ENCODE measurements around the gene PAX5.

The PAX5 gene

DNA sequence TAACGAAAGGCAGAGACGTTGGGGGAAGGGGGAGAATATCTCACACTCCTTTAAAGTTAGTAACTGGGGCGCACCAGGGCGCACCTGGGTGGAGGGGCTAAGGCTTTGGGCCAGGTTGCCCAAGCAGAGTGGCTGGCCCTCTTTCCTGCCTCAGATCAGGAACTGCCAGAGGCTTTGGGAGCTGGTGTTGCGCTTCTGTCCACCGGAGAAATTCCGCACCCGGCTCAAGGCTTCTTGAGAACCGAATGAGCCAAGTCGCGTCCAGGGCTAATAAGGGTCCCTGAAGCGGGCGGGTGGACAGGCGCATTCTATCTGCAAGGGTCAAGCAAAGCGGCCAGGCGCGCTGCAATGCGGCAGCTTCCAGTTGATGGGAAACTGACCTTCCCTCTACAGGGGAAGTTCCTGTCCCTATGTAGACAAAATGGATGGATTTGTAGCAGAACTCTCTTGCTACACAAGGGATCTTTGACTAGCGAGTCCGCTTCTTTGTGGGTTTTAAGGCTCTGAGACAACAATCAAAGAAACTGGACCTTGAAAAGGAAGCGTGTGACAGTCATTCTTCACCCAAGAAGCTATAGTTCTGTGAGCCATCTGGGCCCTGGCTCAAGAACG lies 5.5 kb downstream of the PAX5 start:
- Histone ChIP-seq H3K27me3 (ENCODE audit: insufficient read depth, low read length) (peaks cover 98% of the 10 kb centered on the region), H3K27ac (ENCODE audit: low read length) (no peak overlapping the region), H3K4me1 (ENCODE audit: insufficient read depth, low read length) (peaks cover 13% of the 10 kb centered on the region; the same call in 1 of the 2 replicates), H3K4me3 (ENCODE audit: low read length) (0 out of 2 replicates have a peak overlapping the region, but pooled peaks have one; percentile 60), H3K9ac (ENCODE audit: low read depth, low read length) (no peak overlapping the region), H3K9me3 (ENCODE audit: insufficient read depth, low read depth, low read length) (peaks cover 5% of the 10 kb centered on the region; the same call in 1 of the 2 replicates), H3K36me3 (ENCODE audit: insufficient read depth, low read depth, low read length) (no peaks in the 10 kb centered on the region)

DNA sequence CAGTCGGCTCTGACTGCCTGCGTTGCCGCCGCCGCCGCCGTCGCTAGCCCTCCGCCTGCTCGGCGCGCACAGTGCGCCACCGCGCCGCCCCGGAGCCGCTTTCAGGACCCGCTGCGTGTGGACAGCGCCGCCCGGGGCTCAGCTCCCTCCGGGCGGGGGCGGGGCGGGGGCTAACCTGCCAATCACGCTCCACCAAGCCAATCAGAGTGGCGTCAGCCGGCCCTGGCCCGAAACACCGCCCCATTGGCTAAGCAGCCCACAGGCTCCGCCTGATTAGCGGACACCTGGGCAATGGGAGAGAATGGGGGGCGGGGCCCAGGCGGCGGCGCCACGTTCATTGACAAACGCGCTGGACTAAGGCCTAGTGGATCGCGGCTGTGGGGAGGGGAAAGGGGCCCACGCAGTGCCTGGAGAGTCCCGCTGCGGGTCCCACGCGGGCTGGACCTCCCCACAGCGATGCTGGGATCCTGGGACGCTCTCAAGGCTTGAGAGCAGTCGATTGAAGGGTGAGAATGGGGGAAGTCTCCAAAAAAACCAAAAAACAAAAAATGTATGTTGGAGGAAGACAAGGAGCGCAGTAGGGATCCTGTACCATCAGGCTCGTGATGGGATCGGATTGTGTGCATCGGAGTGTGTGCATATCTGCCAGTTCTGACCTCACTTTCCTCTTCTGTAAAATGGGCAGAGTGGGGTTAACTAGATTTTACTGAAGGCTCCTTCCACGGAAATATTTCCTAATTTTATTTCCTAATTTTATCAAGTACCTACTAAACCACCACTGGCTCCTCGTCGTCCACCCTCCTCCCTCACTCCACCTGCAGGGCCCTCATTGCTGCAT lies 6.3 kb downstream of the PAX5 start:
- Histone ChIP-seq H3K9me3 (ENCODE audit: insufficient read depth, low read depth, low read length) (peaks cover 5% of the 10 kb centered on the region; the same call in 1 of the 2 replicates), H3K4me1 (ENCODE audit: insufficient read depth, low read length) (peaks cover 13% of the 10 kb centered on the region; the same call in 1 of the 2 replicates), H3K9ac (ENCODE audit: low read depth, low read length) (no peak overlapping the region), H3K27ac (ENCODE audit: low read length) (no peak overlapping the region), H3K4me3 (ENCODE audit: low read length) (peak overlapping the region; percentile 60), H3K27me3 (ENCODE audit: insufficient read depth, low read length) (peaks cover 98% of the 10 kb centered on the region), H3K36me3 (ENCODE audit: insufficient read depth, low read depth, low read length) (no peaks in the 10 kb centered on the region)

DNA sequence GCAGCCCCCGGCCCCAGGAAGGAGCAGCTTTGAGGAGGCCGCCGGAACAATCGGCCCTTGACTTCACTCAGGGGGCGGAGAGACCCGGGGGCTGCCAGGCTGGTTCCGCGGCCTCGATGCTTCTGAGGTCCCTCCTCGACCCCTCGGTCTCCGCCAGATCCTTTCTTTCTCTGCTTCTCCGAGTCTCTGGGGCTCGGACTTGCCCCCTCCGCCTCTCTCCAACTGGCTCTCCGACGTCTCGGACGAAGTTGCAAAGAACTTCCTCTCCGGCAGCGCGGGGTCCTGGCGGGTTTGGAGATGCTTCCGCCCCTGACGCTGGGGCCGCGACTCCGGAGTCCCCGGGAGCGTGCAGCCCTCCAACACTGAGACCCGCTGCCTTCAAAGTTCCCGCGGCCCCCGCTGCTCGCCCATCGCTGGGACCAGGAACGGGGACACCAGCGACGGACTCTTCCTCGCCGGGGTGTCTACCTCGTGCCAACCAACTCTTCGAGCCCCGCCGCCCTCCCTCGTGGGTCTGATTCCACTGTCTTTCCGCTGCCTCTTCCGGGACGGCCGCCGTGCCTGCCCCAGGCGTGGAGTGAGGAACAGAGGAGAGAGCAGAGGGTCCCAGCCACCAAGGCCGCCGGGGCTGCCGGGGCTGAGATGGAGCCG lies 7.0 kb downstream of the PAX5 start:
- peak overlapping the region; percentile 59; the same call in 1 of the 2 replicates for H3K4me3 ChIP-seq (ENCODE audit: low read length)
- H3K27ac ChIP-seq (ENCODE audit: low read length), result no peak overlapping the region
- H3K9ac ChIP-seq (ENCODE audit: low read depth, low read length), result no peak overlapping the region
- peaks cover 5% of the 10 kb centered on the region; the same call in 1 of the 2 replicates for H3K9me3 ChIP-seq (ENCODE audit: insufficient read depth, low read depth, low read length)
- peaks cover 13% of the 10 kb centered on the region; the same call in 1 of the 2 replicates for H3K4me1 ChIP-seq (ENCODE audit: insufficient read depth, low read length)
- no peaks in the 10 kb centered on the region for H3K36me3 ChIP-seq (ENCODE audit: insufficient read depth, low read depth, low read length)
- H3K27me3 ChIP-seq (ENCODE audit: insufficient read depth, low read length), result peaks cover 98% of the 10 kb centered on the region

DNA sequence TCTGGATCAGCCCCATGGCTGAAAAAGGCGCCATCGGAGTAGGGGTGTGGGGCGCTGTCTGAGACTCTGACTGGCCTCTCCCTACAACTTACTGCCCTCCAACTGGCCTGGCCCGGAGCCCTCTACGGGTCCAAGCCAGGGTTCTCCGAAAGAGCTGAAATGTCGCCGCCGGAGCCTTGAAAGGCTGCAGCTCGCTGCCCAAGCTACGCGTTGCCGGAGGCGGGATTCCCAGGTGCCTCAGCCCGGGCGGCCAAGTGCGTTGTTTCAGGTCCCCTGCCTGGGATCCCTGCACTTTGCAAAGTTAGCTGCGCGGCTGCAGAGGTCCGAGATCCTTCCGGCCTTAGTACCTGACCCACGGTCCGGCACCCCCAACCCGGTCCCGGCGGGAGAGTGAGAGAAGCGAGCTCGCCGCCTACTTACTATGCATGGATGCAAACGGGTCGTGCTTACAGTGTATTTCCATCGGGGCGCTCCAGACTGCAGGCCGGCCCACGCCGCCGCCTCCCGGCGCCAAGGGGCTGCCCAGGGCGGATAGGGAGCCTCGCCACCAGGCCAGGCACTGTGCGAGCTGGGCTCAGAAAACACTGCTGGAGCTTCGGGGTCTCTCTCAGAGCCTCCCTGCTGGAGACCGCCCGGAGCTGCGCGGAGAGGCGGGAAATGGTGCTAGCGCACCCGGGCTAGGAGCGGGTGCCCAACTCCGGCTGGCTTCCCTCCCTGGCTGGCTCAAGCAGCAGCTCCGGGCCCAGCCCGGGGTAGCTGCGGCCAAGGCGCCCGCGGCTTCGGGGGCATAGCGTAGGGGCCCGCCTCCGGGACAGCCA lies 7.7 kb downstream of the PAX5 start:
- Histone ChIP-seq H3K36me3 (ENCODE audit: insufficient read depth, low read depth, low read length) (no peaks in the 10 kb centered on the region), H3K9ac (ENCODE audit: low read depth, low read length) (no peak overlapping the region), H3K27ac (ENCODE audit: low read length) (no peak overlapping the region)

DNA sequence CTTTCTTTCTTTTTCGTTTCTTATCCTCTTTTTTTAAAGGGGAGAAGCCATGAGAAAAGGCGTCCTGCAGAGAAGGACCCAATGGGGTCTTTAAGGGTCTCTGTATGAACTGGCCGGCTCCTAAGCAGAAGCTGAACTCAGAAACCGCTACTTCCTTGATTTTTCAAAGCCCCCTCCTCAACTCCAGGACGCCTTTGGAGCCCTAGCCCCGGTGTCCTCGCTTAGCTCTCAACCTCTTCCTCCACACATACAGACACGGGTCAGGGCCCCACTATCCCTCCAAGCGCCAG lies 8.3 kb downstream of the PAX5 start:
- Histone ChIP-seq H3K27ac (ENCODE audit: low read length) (no peak overlapping the region), H3K4me1 (ENCODE audit: insufficient read depth, low read length) (peaks cover 13% of the 10 kb centered on the region; the same call in 1 of the 2 replicates), H3K9me3 (ENCODE audit: insufficient read depth, low read depth, low read length) (peaks cover 5% of the 10 kb centered on the region; the same call in 1 of the 2 replicates), H3K27me3 (ENCODE audit: insufficient read depth, low read length) (peaks cover 98% of the 10 kb centered on the region), H3K9ac (ENCODE audit: low read depth, low read length) (no peak overlapping the region), H3K4me3 (ENCODE audit: low read length) (peak overlapping the region; percentile 59), H3K36me3 (ENCODE audit: insufficient read depth, low read depth, low read length) (no peaks in the 10 kb centered on the region)

More for the DNA sequence above, 7.7 kb downstream of the PAX5 start:
- H3K27me3 ChIP-seq (ENCODE audit: insufficient read depth, low read length), result peaks cover 98% of the 10 kb centered on the region
- H3K9me3 ChIP-seq (ENCODE audit: insufficient read depth, low read depth, low read length), result peaks cover 5% of the 10 kb centered on the region; the same call in 1 of the 2 replicates
- H3K4me3 ChIP-seq (ENCODE audit: low read length), result peak overlapping the region; percentile 59; the same call in 1 of the 2 replicates
- peaks cover 13% of the 10 kb centered on the region; the same call in 1 of the 2 replicates for H3K4me1 ChIP-seq (ENCODE audit: insufficient read depth, low read length)

DNA sequence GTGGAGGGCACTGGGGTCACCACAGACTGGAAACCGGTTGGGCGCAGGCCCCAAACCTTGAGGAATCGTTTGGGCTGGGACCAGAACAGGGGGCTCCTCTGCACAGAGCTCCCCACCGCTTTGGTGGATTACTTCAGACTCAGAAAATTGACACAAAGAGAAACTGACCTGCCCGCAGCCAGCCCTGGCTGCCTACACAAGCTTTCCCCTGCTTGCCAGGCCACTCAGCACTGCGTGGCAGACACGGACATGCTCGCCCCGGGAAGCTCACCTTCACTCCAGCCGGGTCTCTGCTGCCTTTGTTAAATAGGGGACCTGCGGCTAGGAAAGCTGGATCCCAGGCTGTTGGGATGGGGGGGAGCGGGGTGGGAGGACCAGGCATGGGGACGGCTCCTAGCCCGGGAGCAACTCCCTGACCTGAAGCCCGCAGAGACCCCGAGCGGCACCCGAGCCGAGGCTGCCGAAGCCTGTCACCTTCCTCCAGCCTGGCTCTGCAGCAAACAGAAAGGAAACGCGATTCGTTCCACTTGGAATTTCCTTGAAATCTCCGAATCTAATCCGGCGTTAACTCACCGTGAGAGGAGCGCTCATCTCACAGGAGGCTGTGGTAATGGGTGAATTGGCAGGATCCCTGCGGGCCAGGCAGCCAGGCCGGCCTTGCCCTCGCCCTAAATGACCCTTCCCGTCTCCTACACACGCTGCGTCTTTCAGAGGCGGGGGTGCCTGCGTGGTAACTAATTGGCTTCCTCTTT lies 8.8 kb downstream of the PAX5 start:
- Histone ChIP-seq H3K27me3 (ENCODE audit: insufficient read depth, low read length) (peaks cover 98% of the 10 kb centered on the region), H3K36me3 (ENCODE audit: insufficient read depth, low read depth, low read length) (no peaks in the 10 kb centered on the region), H3K9ac (ENCODE audit: low read depth, low read length) (no peak overlapping the region), H3K4me1 (ENCODE audit: insufficient read depth, low read length) (peaks cover 13% of the 10 kb centered on the region; the same call in 1 of the 2 replicates), H3K9me3 (ENCODE audit: insufficient read depth, low read depth, low read length) (peaks cover 5% of the 10 kb centered on the region; the same call in 1 of the 2 replicates), H3K27ac (ENCODE audit: low read length) (no peak overlapping the region), H3K4me3 (ENCODE audit: low read length) (peak overlapping the region; percentile 59)

DNA sequence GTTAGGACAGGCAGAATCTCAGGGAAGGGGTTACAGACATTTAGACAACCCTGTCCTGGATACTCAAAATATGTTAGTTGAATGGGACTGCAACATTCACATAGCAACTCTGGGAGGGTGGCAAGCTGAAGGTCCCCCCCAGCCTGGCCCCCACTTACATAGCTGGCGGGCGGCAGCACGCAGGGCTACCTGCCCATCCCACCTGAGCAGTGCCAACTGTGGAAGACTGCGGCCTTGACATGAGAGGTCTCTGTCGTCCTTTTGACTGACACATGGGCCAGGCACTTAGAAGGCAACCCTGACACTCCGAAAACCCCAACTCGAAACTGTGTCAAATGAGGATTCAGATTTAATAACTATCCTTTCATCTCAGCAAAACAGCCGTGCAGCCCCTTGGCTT lies 16.5 kb downstream of the PAX5 start:
- Histone ChIP-seq H3K4me1 (ENCODE audit: insufficient read depth, low read length) (no peaks in the 10 kb centered on the region), H3K36me3 (ENCODE audit: insufficient read depth, low read depth, low read length) (no peaks in the 10 kb centered on the region)

DNA sequence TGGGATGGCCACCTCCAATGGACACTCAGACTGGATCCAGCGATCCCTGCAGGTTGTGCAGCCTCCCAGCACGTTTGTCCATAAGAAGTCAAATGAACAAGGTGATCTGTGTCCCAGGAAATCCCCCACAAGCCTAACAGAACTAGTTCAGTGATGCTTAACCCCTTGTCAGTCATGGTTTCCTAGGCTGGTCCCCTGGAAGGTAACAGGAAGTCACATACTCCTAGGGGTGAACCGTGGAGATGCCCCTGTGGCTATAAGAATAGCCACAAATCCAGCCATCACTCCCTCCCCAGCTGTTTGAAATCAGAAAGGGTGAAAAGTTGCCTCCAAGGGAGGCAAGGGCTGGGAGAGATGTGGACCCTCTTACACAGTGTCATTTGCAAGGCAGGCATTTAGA lies 22.5 kb downstream of the PAX5 start:
- H3K9ac ChIP-seq (ENCODE audit: low read depth, low read length), result no peak overlapping the region
- H3K27ac ChIP-seq (ENCODE audit: low read length), result no peak overlapping the region
- H3K4me1 ChIP-seq (ENCODE audit: insufficient read depth, low read length), result no peaks in the 10 kb centered on the region
- no peaks in the 10 kb centered on the region for H3K9me3 ChIP-seq (ENCODE audit: insufficient read depth, low read depth, low read length)
- H3K27me3 ChIP-seq (ENCODE audit: insufficient read depth, low read length), result peaks cover 31% of the 10 kb centered on the region
- H3K4me3 ChIP-seq (ENCODE audit: low read length), result no peak overlapping the region
- no peaks in the 10 kb centered on the region for H3K36me3 ChIP-seq (ENCODE audit: insufficient read depth, low read depth, low read length)

More for the DNA sequence above, 16.5 kb downstream of the PAX5 start:
- no peak overlapping the region for H3K9ac ChIP-seq (ENCODE audit: low read depth, low read length)
- no peak overlapping the region for H3K27ac ChIP-seq (ENCODE audit: low read length)
- no peaks in the 10 kb centered on the region for H3K9me3 ChIP-seq (ENCODE audit: insufficient read depth, low read depth, low read length)
- no peak overlapping the region for H3K4me3 ChIP-seq (ENCODE audit: low read length)
- peaks cover 55% of the 10 kb centered on the region for H3K27me3 ChIP-seq (ENCODE audit: insufficient read depth, low read length)

DNA sequence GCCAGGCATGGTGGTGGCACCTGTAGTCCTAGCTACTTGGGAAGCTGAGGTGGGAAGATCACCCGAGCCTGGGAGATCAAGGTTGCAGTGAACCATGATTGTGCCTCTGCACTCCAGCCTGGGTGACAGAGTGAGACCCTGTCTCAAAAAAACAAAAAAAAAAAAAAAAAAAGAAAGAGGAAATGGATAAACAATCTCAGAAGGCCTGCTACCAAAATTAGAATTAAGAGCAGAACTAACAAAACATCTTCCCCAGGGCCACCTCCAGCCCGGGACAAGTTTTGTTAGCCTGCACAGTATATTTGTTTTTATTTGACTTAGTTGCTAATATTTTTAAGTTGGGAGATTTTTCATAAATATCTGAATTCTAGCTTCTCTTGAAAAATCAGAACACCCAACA lies 23.1 kb downstream of the PAX5 start:
- Histone ChIP-seq H3K27ac (ENCODE audit: low read length) (no peak overlapping the region), H3K36me3 (ENCODE audit: insufficient read depth, low read depth, low read length) (no peaks in the 10 kb centered on the region), H3K27me3 (ENCODE audit: insufficient read depth, low read length) (peaks cover 37% of the 10 kb centered on the region)

DNA sequence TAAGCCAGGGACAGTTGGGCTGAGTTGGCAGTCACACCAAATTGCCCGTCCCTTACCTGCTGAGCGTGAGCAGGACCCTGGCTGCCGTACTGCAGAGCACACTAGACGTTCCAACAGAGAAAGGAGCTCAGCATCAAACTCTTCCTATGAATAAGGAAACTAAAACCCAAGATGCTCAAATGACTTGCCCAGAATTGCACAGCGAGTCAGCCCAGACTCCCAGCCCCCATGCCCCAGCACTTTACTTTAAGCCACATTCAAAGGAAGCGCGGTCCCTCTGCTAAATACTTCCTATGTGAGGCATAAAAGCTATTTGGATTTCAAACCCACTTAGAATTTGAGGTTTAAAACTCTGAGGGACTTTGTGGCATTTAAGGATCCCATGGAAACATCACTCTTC lies 23.9 kb downstream of the PAX5 start:
- Histone ChIP-seq H3K4me3 (ENCODE audit: low read length) (no peak overlapping the region), H3K36me3 (ENCODE audit: insufficient read depth, low read depth, low read length) (no peaks in the 10 kb centered on the region), H3K4me1 (ENCODE audit: insufficient read depth, low read length) (no peaks in the 10 kb centered on the region), H3K27me3 (ENCODE audit: insufficient read depth, low read length) (peaks cover 45% of the 10 kb centered on the region), H3K27ac (ENCODE audit: low read length) (no peak overlapping the region), H3K9ac (ENCODE audit: low read depth, low read length) (no peak overlapping the region), H3K9me3 (ENCODE audit: insufficient read depth, low read depth, low read length) (no peaks in the 10 kb centered on the region)

More for the DNA sequence above, 23.1 kb downstream of the PAX5 start:
- no peaks in the 10 kb centered on the region for H3K4me1 ChIP-seq (ENCODE audit: insufficient read depth, low read length)
- no peak overlapping the region for H3K9ac ChIP-seq (ENCODE audit: low read depth, low read length)
- no peaks in the 10 kb centered on the region for H3K9me3 ChIP-seq (ENCODE audit: insufficient read depth, low read depth, low read length)
- no peak overlapping the region for H3K4me3 ChIP-seq (ENCODE audit: low read length)
